ENCODE data around the gene CNOT11.
"Not testable (repeated sequence)": the region's sequence is repeated elsewhere in the genome, so short reads cannot be mapped to it uniquely, and the experiment has no call there.

Gene CNOT11

DNA sequence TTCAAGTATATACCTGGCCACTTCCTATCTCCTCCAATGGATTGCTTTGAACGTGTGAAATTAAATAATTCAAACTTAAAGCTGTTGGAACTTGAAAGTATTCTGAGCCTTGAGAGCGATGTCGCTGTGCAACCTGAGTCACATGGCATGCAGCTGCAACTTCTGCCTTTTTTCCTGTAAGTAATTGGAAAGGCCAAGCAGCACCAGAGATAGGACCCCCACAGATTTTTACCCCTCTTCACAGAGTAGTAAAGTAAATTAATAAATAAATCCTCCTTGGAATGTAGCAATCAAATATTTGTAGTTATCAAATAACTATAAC, 59.0 kb downstream of the CNOT11 start:
- no peak for DNase-seq

DNA sequence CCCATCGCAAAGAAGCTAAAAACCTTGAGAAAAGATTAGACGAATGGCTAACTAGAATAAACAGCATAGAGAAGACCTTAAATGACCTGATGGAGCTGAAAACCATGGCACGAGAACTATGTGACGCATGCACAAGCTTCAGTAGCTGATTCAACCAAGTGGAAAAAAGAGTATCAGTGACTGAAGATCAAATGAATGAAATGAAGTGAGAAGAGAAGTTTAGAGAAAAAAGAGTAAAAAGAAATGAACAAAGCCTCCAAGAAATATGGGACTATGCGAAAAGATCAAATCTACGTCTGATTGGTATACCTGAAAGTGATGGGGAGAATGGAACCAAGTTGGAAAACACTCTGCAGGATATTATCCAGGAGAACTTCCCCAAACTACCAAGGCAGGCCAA, 63.9 kb downstream of the CNOT11 start:
- not testable (repeated sequence) for DNase-seq

Data from NCI-H2107 (cell line).